Activated naive CD8-positive, alpha-beta T cell treated with anti-CD3 and anti-CD28 coated beads, Interleukin-2, amount 10 ng/mL, durations not matched to agents 7 days and 5 days (primary cell): ENCODE data around the gene XPO4. TPM values are rescaled to one million over a fixed set of nuclear protein-coding genes. Genes with fewer than 3 reads are reported as not detected.
"Not testable (repeated sequence)": the region's sequence is repeated elsewhere in the genome, so short reads cannot be mapped to it uniquely, and the experiment has no call there.

Source experiments
- ATAC-seq: fragments of 150-1000 bp; cut with Tn5 transposase; one replicate; pipeline ENCODE4 v1.10.0; 2021; ENCODE audit warnings: low read depth, moderate library complexity
- POLR2A ChIA-PET: fragments of 350-600 bp; sonication (Branson Sonifier 250); formaldehyde crosslinking; loops from one replicate; lab custom pipeline; 2021; ENCODE audit warnings: antibody characterized with exemption; lab: Charles Lee
- DNase-seq: peaks from one replicate; pipeline ENCODE4 v3.0.0; 2021
- H3K27ac Mint-ChIP-seq: one replicate; pipeline ENCODE4 v1.8.0; 2022; ENCODE audit warnings: mild to moderate bottlenecking, mixed read lengths
- H3K27me3 Mint-ChIP-seq: one replicate; pipeline ENCODE4 v1.8.0; 2022; ENCODE audit warnings: mild to moderate bottlenecking, moderate library complexity, mixed read lengths
- H3K36me3 Mint-ChIP-seq: one replicate; pipeline ENCODE4 v1.8.0; 2021; ENCODE audit warnings: mild to moderate bottlenecking, mixed read lengths
- H3K4me1 Mint-ChIP-seq: one replicate; pipeline ENCODE4 v1.8.0; 2021; ENCODE audit warnings: mixed read lengths
- H3K4me3 Mint-ChIP-seq: one replicate; pipeline ENCODE4 v1.8.0; 2022; ENCODE audit warnings: mild to moderate bottlenecking, moderate library complexity, mixed read lengths
- H3K9me3 Mint-ChIP-seq: one replicate; pipeline ENCODE4 v1.8.0; 2021; ENCODE audit warnings: mixed read lengths
- total RNA-seq, 2 experiments: library from RNA; stranded (reverse); gene quantifications; one replicate each; pipeline ENCODE4 v1.2.3, GENCODE V29; 2021

The XPO4 gene
- total RNA-seq, 2 experiments from 2014 or later, result 18.9 to 20.9 TPM

DNA sequence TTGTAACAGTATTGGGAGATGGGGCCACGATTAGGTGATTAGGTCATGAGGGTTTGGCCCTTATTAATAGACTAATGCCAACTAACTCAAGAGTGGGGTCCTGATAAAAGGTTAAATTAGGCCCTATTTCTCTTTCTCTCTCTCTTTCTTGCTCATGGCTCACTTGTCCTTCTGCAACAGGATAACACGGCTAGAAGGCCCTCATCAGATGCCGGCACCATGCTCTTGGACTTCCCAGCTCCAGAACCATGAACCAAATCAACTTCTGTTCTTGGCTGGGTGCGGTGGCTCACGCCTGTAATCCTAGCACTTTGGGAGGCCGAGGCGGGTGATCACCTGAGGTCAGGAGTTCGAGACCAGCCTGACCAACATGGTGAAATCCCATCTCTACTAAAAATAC lies 28.1 kb downstream of the XPO4 start:
- peaks cover 15% of the 10 kb centered on the region for H3K4me1 Mint-ChIP-seq
- H3K27me3 Mint-ChIP-seq, ATAC-seq, H3K4me3 Mint-ChIP-seq, POLR2A ChIA-PET, DNase-seq, H3K9me3 Mint-ChIP-seq, H3K27ac Mint-ChIP-seq: not testable (repeated sequence)
- H3K36me3 Mint-ChIP-seq, result peaks cover 14% of the 10 kb centered on the region

DNA sequence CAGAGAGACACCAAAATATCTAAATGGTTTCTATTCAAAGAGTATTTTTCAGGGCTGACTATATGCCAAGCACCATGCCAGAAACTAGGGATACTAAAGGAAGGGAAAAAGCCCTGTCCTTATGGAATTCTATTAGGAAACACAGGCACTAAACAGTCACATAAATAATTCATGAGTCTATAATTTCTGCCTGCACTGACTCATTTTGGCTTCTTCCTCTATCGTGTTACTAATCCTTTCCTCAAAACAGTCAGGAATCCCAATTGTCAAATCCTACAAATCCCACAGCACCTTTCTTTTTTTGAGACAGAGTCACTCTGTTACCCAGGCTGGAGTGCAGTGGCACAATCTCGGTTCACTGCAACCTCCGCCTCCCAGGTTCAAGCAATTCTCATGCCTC lies 29.2 kb downstream of the XPO4 start:
- no peak overlapping the region for H3K27ac Mint-ChIP-seq
- DNase-seq (no peak), ATAC-seq (no peak)
- peaks cover 10% of the 10 kb centered on the region for H3K36me3 Mint-ChIP-seq
- H3K9me3 Mint-ChIP-seq, result peaks cover 7% of the 10 kb centered on the region
- H3K4me3 Mint-ChIP-seq, result no peak overlapping the region
- peaks cover 13% of the 10 kb centered on the region for H3K4me1 Mint-ChIP-seq
- POLR2A ChIA-PET, result interaction anchor here (1.5 kb wide), 1 partner anchor 29 kb away, joined by 5 read pairs; the partner anchor contains the start of gene XPO4
- H3K27me3 Mint-ChIP-seq, result no peaks in the 10 kb centered on the region

DNA sequence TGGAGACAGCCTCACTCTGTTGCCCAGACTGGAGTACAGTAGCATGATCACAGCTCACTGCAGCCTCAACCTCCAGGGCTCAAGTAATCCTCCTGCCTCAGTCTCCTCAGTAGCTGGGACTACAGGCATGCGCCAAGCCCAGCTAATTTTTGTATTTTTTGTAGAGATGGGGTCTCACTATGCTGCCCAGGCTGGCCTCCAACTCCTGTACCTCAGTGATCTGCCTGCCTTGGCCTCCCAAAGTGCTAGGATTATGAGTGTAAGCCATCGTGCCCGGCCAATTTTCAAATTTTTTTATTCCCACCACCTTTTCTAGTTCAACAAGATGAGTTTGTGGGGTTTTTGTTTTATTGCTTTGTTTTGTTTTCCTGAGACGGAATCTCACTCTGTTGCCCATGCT lies 31.7 kb downstream of the XPO4 start:
- POLR2A ChIA-PET, result no interaction called here
- Mint-ChIP-seq H3K9me3 (no peaks in the 10 kb centered on the region), H3K36me3 (peaks cover 6% of the 10 kb centered on the region), H3K27me3 (no peaks in the 10 kb centered on the region), H3K27ac (no peak overlapping the region), H3K4me3 (no peak overlapping the region), H3K4me1 (peaks cover 8% of the 10 kb centered on the region)
- ATAC-seq, result no peak
- DNase-seq, result no peak

- Mint-ChIP-seq H3K4me3 (no peak overlapping the region), H3K9me3 (no peaks in the 10 kb centered on the region), H3K36me3 (peaks cover 7% of the 10 kb centered on the region), H3K27me3 (no peaks in the 10 kb centered on the region), H3K27ac (no peak overlapping the region), H3K4me1 (peaks cover 8% of the 10 kb centered on the region)
- POLR2A ChIA-PET, result no interaction called here
- no peak for DNase-seq
- ATAC-seq, result no peak
Observed at GRCh38 chr13:20869540-20869939, 33.0 kb downstream of the XPO4 start.

DNA sequence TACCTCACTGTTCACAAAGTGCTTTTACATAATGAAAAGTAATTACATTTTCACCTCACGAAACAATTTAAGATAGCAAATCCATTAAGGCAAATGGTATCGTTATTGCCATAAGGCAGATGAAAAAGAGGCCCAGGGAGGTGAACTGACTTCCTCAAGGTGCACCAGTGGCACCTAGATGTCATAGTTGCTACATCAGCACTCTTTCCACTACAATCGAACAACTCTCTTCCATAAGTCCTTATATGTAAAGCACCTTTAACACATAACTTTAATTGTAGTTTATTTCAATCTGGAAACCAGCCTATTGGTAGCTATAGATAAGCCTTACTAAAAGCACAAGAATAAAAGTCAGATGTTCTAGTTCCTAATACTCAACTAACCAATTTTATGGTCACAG lies 35.1 kb downstream of the XPO4 start:
- Mint-ChIP-seq H3K4me3 (no peak overlapping the region), H3K9me3 (no peaks in the 10 kb centered on the region), H3K4me1 (peaks cover 7% of the 10 kb centered on the region), H3K27me3 (no peaks in the 10 kb centered on the region), H3K27ac (no peak overlapping the region), H3K36me3 (peaks cover 7% of the 10 kb centered on the region)
- POLR2A ChIA-PET, result no interaction called here
- DNase-seq (no peak), ATAC-seq (no peak)

DNA sequence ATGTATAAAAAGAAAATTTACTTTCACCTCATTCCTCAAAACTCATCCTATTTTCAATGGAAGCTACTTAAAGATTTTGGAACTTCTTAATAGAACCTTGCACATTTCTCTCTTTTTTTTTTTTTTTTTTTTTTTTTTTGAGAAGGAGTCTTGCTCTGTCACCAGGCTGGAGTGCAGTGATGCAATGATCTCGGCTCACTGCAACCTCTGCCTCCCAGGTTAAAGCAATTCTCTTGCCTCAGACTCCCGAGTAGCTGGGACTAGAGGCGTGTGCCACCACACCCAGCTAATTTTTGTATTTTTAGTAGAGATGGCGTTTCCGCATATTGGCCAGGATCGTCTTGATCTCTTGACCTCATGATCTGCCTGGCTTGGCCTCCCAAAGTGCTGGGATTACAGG lies 40.9 kb downstream of the XPO4 start:
- H3K27ac Mint-ChIP-seq, H3K27me3 Mint-ChIP-seq, ATAC-seq, H3K9me3 Mint-ChIP-seq, H3K4me1 Mint-ChIP-seq, DNase-seq, H3K4me3 Mint-ChIP-seq: not testable (repeated sequence)
- peaks cover 15% of the 10 kb centered on the region for H3K36me3 Mint-ChIP-seq
- POLR2A ChIA-PET, result interaction anchor here (1.0 kb wide), 1 partner anchor 16 kb away, joined by 4 read pairs; no protein-coding TSS in a partner anchor

GRCh38 chr13:20860844-20861243 lies 41.7 kb downstream of the XPO4 start:
- ATAC-seq (no peak), DNase-seq (no peak)
- peaks cover 12% of the 10 kb centered on the region for H3K36me3 Mint-ChIP-seq
- H3K27ac Mint-ChIP-seq, result no peak overlapping the region
- POLR2A ChIA-PET, result interaction anchor here (1.0 kb wide), 1 partner anchor 17 kb away, joined by 4 read pairs; no protein-coding TSS in a partner anchor
- no peaks in the 10 kb centered on the region for H3K9me3 Mint-ChIP-seq
- H3K27me3 Mint-ChIP-seq, result no peaks in the 10 kb centered on the region
- peaks cover 3% of the 10 kb centered on the region for H3K4me1 Mint-ChIP-seq
- H3K4me3 Mint-ChIP-seq, result no peak overlapping the region

DNA sequence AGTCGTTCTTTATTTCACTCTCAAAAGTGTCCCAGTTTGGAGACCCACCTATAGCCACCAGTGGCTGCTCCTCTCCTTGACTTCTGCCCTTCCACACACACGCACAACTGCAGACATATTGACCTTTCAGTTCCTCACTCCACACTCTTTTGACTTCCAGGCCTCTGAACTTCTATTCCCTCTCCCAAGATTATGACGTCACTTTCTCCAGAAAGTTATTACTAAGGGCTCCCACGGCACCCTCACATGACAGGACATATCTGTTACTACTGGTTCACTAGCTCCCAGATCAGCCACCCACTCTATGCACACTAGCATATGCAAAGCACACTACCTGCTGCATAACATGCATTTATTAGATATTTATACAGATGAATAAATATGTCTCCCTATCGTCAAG lies 45.9 kb downstream of the XPO4 start:
- Mint-ChIP-seq H3K4me1 (peaks cover 2% of the 10 kb centered on the region), H3K9me3 (no peaks in the 10 kb centered on the region), H3K4me3 (no peak overlapping the region), H3K36me3 (peaks cover 9% of the 10 kb centered on the region), H3K27ac (no peak overlapping the region), H3K27me3 (no peaks in the 10 kb centered on the region)
- ATAC-seq (no peak), DNase-seq (no peak)
- POLR2A ChIA-PET, result no interaction called here

- no peak for ATAC-seq
- no peak overlapping the region for H3K4me3 Mint-ChIP-seq
- peaks cover 6% of the 10 kb centered on the region for H3K36me3 Mint-ChIP-seq
- H3K9me3 Mint-ChIP-seq, result no peaks in the 10 kb centered on the region
- no peak overlapping the region for H3K27ac Mint-ChIP-seq
- POLR2A ChIA-PET, result no interaction called here
- H3K4me1 Mint-ChIP-seq, result peaks cover 2% of the 10 kb centered on the region
- H3K27me3 Mint-ChIP-seq, result no peaks in the 10 kb centered on the region
- DNase-seq, result no peak
Observed at GRCh38 chr13:20851844-20852402, 50.6 kb downstream of the XPO4 start.

DNA sequence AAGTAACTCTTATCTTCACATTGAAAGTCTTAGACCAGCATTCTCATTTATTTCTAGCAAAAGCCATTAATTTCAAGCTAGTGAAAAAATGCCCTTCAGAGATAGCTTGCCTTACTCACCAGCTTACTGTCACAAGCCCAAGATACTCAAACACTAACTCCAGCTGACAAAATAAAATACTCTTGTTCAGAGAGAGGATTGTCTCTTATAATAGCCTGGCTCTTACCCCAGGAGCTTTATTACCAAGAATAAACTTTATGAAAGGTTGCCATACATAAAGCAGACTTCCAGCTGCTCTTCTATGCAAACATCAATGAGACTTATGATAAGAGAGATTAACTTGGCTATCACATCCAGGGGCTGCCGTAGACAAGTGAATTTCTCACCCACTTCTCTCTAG lies 53.6 kb downstream of the XPO4 start:
- Mint-ChIP-seq H3K4me1 (no peaks in the 10 kb centered on the region), H3K27ac (no peak overlapping the region), H3K4me3 (no peak overlapping the region), H3K36me3 (no peaks in the 10 kb centered on the region), H3K9me3 (no peaks in the 10 kb centered on the region), H3K27me3 (no peaks in the 10 kb centered on the region)
- DNase-seq (no peak), ATAC-seq (no peak)
- POLR2A ChIA-PET, result interaction anchor here (0.6 kb wide), 1 partner anchor 33 kb away, joined by 3 read pairs; no protein-coding TSS in a partner anchor

- no peak overlapping the region for H3K27ac Mint-ChIP-seq
- no peaks in the 10 kb centered on the region for H3K9me3 Mint-ChIP-seq
- H3K4me3 Mint-ChIP-seq, result no peak overlapping the region
- H3K4me1 Mint-ChIP-seq, result no peaks in the 10 kb centered on the region
- POLR2A ChIA-PET, result no interaction called here
- no peak for DNase-seq
- no peaks in the 10 kb centered on the region for H3K27me3 Mint-ChIP-seq
- ATAC-seq, result no peak
- no peaks in the 10 kb centered on the region for H3K36me3 Mint-ChIP-seq
Observed at GRCh38 chr13:20848203-20848602, 54.3 kb downstream of the XPO4 start.

- Mint-ChIP-seq H3K27me3 (no peaks in the 10 kb centered on the region), H3K4me3 (no peak overlapping the region), H3K27ac (no peak overlapping the region), H3K9me3 (no peaks in the 10 kb centered on the region), H3K36me3 (peaks cover 3% of the 10 kb centered on the region), H3K4me1 (no peaks in the 10 kb centered on the region)
- POLR2A ChIA-PET, result no interaction called here
- ATAC-seq (no peak), DNase-seq (no peak)
Observed at GRCh38 chr13:20847296-20847695, 55.2 kb downstream of the XPO4 start.

GRCh38 chr13:20843166-20843565 lies 59.4 kb downstream of the XPO4 start:
- Mint-ChIP-seq H3K4me3 (no peak overlapping the region), H3K4me1 (no peaks in the 10 kb centered on the region), H3K36me3 (peaks cover 12% of the 10 kb centered on the region), H3K9me3 (no peaks in the 10 kb centered on the region), H3K27ac (no peak overlapping the region), H3K27me3 (no peaks in the 10 kb centered on the region)
- POLR2A ChIA-PET, result no interaction called here
- DNase-seq (no peak), ATAC-seq (no peak)

- Mint-ChIP-seq H3K36me3 (peaks cover 27% of the 10 kb centered on the region), H3K27ac (no peak overlapping the region), H3K4me1 (no peaks in the 10 kb centered on the region), H3K9me3 (no peaks in the 10 kb centered on the region), H3K4me3 (no peak overlapping the region), H3K27me3 (no peaks in the 10 kb centered on the region)
- ATAC-seq (no peak), DNase-seq (no peak)
- POLR2A ChIA-PET, result no interaction called here
Observed at GRCh38 chr13:20840568-20840967, 62.0 kb downstream of the XPO4 start.
